H9 (cell line): ENCODE measurements around the gene MARCOL. TPM values are rescaled to one million over a fixed set of nuclear protein-coding genes. Genes with fewer than 3 reads are reported as not detected.

ENCODE experiments used
- DNase-seq: peaks from one replicate; pipeline ENCODE4 v3.0.0-alpha.2; 2017
- H2AFZ ChIP-seq: one replicate; pipeline ENCODE4 v1.6.1; 2013; ENCODE audit warnings: mild to moderate bottlenecking, low read length, control low read depth, moderate library complexity
- H2AK5ac ChIP-seq: 2 replicates; pipeline ENCODE4 v1.6.1; 2013; ENCODE audit warnings: low read length, control low read depth, mixed read lengths; ENCODE audit not compliant: insufficient read length
- H2BK120ac ChIP-seq: one replicate; pipeline ENCODE4 v1.6.1; 2013; ENCODE audit warnings: low read depth, mild to moderate bottlenecking, low read length, control low read depth, inconsistent platforms; ENCODE audit not compliant: poor library complexity, severe bottlenecking
- H2BK12ac ChIP-seq: 2 replicates; pipeline ENCODE4 v1.6.1; 2013; ENCODE audit warnings: low read length, control low read depth, mixed read lengths, low read depth; ENCODE audit not compliant: insufficient read length
- H2BK15ac ChIP-seq: 2 replicates; pipeline ENCODE4 v1.6.1; 2013; ENCODE audit warnings: low read depth, low read length, control low read depth
- H2BK20ac ChIP-seq: one replicate; pipeline ENCODE4 v1.6.1; 2013; ENCODE audit warnings: low read depth, mild to moderate bottlenecking, low read length, control low read depth, inconsistent platforms; ENCODE audit not compliant: poor library complexity, severe bottlenecking
- H2BK5ac ChIP-seq: 2 replicates; pipeline ENCODE4 v1.6.1; 2013; ENCODE audit warnings: low read length, control low read depth, mixed read lengths; ENCODE audit not compliant: insufficient read length
- H3K14ac ChIP-seq: 2 replicates; pipeline ENCODE4 v1.6.1; 2013; ENCODE audit warnings: low read length, control low read depth; ENCODE audit not compliant: insufficient read depth
- H3K18ac ChIP-seq: 2 replicates; pipeline ENCODE4 v1.6.1; 2013; ENCODE audit warnings: low read depth, mild to moderate bottlenecking, mixed read lengths, low read length, control low read depth; ENCODE audit not compliant: insufficient read length
- H3K23ac ChIP-seq: 2 replicates; pipeline ENCODE4 v1.6.1; 2013; ENCODE audit warnings: low read length, control low read depth, mixed read lengths, low read depth; ENCODE audit not compliant: insufficient read length
- H3K23me2 ChIP-seq: 2 replicates; pipeline ENCODE4 v1.6.1; 2013; ENCODE audit warnings: low read depth, mild to moderate bottlenecking, mixed read lengths, low read length, control low read depth; ENCODE audit not compliant: insufficient read length, poor library complexity, severe bottlenecking
- H3K27ac ChIP-seq: 2 replicates; pipeline ENCODE4 v1.5.1; 2013; ENCODE audit warnings: low read length, control low read depth, mixed read lengths, low read depth; ENCODE audit not compliant: insufficient read length
- H3K27me3 ChIP-seq: 2 replicates; pipeline ENCODE4 v1.6.1; 2013; ENCODE audit warnings: low read length, control low read depth, inconsistent platforms; ENCODE audit not compliant: insufficient read depth
- H3K4ac ChIP-seq: 2 replicates; pipeline ENCODE4 v1.6.1; 2013; ENCODE audit warnings: low read depth, mild to moderate bottlenecking, control low read depth, inconsistent platforms, low read length, moderate library complexity
- H3K4me1 ChIP-seq: 2 replicates; pipeline ENCODE4 v1.6.1; 2013; ENCODE audit warnings: low read length, control low read depth, inconsistent platforms; ENCODE audit not compliant: insufficient read depth
- H3K4me2 ChIP-seq: 2 replicates; pipeline ENCODE4 v1.6.1; 2013; ENCODE audit warnings: low read length, control low read depth, mixed read lengths; ENCODE audit not compliant: insufficient read length, insufficient read depth
- H3K56ac ChIP-seq: 2 replicates; pipeline ENCODE4 v1.6.1; 2013; ENCODE audit warnings: low read depth, mild to moderate bottlenecking, mixed read lengths, low read length, control low read depth; ENCODE audit not compliant: insufficient read length
- H3K79me1 ChIP-seq: 2 replicates; pipeline ENCODE4 v1.6.1; 2013; ENCODE audit warnings: low read depth, mild to moderate bottlenecking, moderate library complexity, low read length, control low read depth, inconsistent platforms; ENCODE audit not compliant: insufficient read depth, poor library complexity, severe bottlenecking
- H3K79me2 ChIP-seq: 2 replicates; pipeline ENCODE4 v1.6.1; 2013; ENCODE audit warnings: low read length, control low read depth, inconsistent platforms; ENCODE audit not compliant: insufficient read depth
- H3K9ac ChIP-seq: 2 replicates; pipeline ENCODE4 v1.6.1; 2013; ENCODE audit warnings: low read length, control low read depth, mixed read lengths; ENCODE audit not compliant: insufficient read length; ENCODE audit errors: extremely low read depth
- H3K9me3 ChIP-seq: one replicate; pipeline ENCODE4 v1.6.1; 2013; ENCODE audit warnings: low read depth, low read length, inconsistent platforms; ENCODE audit not compliant: control insufficient read depth
- H3T11ph ChIP-seq: one replicate; pipeline ENCODE4 v1.6.1; 2013; ENCODE audit warnings: mild to moderate bottlenecking, low read length, control low read depth, inconsistent platforms
- H4K20me1 ChIP-seq: one replicate; pipeline ENCODE4 v1.6.1; 2013; ENCODE audit not compliant: control insufficient read depth, insufficient read length, insufficient read depth
- H4K5ac ChIP-seq: 2 replicates; pipeline ENCODE4 v1.6.1; 2013; ENCODE audit warnings: low read depth, mild to moderate bottlenecking, mixed read lengths, low read length, control low read depth; ENCODE audit not compliant: insufficient read length
- H4K8ac ChIP-seq: replicated peaks from 2 replicates; pipeline ENCODE4 v1.6.1; 2013; ENCODE audit warnings: low read length, control low read depth, mixed read lengths, low read depth; ENCODE audit not compliant: insufficient read length
- H4K91ac ChIP-seq: 2 replicates; pipeline ENCODE4 v1.6.1; 2013; ENCODE audit warnings: low read depth, mild to moderate bottlenecking, moderate library complexity, mixed read lengths, low read length, control low read depth; ENCODE audit not compliant: insufficient read length
- H3K27ac Mint-ChIP-seq, 3 experiments: 2 replicates in 2 of 3; 3 replicates in 1 of 3; pipeline ENCODE4 v1.8.0; 2020 to 2021; ENCODE audit warnings: mixed read lengths in 3 of 3, mild to moderate bottlenecking in 1 of 3, moderate library complexity in 1 of 3
- H3K27me3 Mint-ChIP-seq: 2 replicates; pipeline ENCODE4 v1.8.0; 2021; ENCODE audit warnings: low read depth, mild to moderate bottlenecking, moderate library complexity, mixed read lengths
- H3K36me3 Mint-ChIP-seq, 3 experiments: 2 replicates in 2 of 3; 3 replicates in 1 of 3; pipeline ENCODE4 v1.8.0; 2020 to 2021; ENCODE audit warnings: low read depth in 3 of 3, mixed read lengths in 3 of 3; ENCODE audit not compliant: insufficient read depth in 1 of 3
- H3K4me1 Mint-ChIP-seq, 2 experiments: 2 replicates each; pipeline ENCODE4 v1.8.0; 2020; ENCODE audit warnings: mixed read lengths in 2 of 2
- H3K4me3 Mint-ChIP-seq, 2 experiments: 2 replicates in 1 of 2; 3 replicates in 1 of 2; pipeline ENCODE4 v1.8.0; 2020 to 2021; ENCODE audit warnings: mild to moderate bottlenecking in 2 of 2, mixed read lengths in 2 of 2, moderate library complexity in 1 of 2
- H3K9me3 Mint-ChIP-seq, 2 experiments: 2 replicates in 1 of 2; 3 replicates in 1 of 2; pipeline ENCODE4 v1.8.0; 2020; ENCODE audit warnings: mild to moderate bottlenecking in 2 of 2, mixed read lengths in 2 of 2, moderate library complexity in 1 of 2
- WGBS: extraction: QIAGEN DNeasy Blood & Tissue Kit; methylation state at CpG from one replicate; pipeline ENCODE4 v1.1.7; 2013; ENCODE audit warnings: missing lambda C conversion rate, low lambda C conversion rate, mixed read lengths; ENCODE audit not compliant: insufficient read length; ENCODE audit errors: extremely low coverage; 5-methylcytosine and 5-hydroxymethylcytosine counted together
- total RNA-seq: library from RNA; stranded (reverse); gene quantifications from 2 replicates; pipeline ENCODE4 v1.2.1, GENCODE V29; 2021
- TF ChIP-seq, protein P1 (sequence below): fragments of 200-600 bp; sonication (generic); conservative IDR thresholded peaks from 3 replicates; pipeline ENCODE4 v1.8.0; 2021; ENCODE audit warnings: antibody characterized with exemption, mild to moderate bottlenecking

The MARCOL gene
- total RNA-seq, 1 experiment from 2014 or later: not detected

- Histone ChIP-seq H3K9me3 (no peaks in the 10 kb centered on the region), H3K9ac (no peak overlapping the region), H2AFZ (no peak overlapping the region), H2AK5ac (no peak overlapping the region), H3K27ac (no peak overlapping the region), H3K27me3 (no peaks in the 10 kb centered on the region), H3T11ph (no peak overlapping the region), H3K79me2 (no peaks in the 10 kb centered on the region), H3K23me2 (no peaks in the 10 kb centered on the region), H4K91ac (no peak overlapping the region), H2BK120ac (no peak overlapping the region), H2BK15ac (no peak overlapping the region), H4K8ac (no peak overlapping the region), H2BK12ac (no peak overlapping the region), H4K5ac (no peak overlapping the region), H2BK20ac (no peak overlapping the region), H3K14ac (no peak overlapping the region), H3K18ac (no peak overlapping the region), H3K56ac (no peak overlapping the region), H3K4me1 (no peaks in the 10 kb centered on the region), H3K79me1 (no peaks in the 10 kb centered on the region), H3K23ac (no peak overlapping the region), H2BK5ac (no peak overlapping the region), H3K4ac (no peak overlapping the region), H4K20me1 (no peaks in the 10 kb centered on the region), H3K4me2 (no peak overlapping the region)
- H3K4me3 Mint-ChIP-seq: no peak overlapping the region
- no CpG with 5 or more reads among the region's 4 CpGs for WGBS
- TF ChIP-seq, protein P1, sequence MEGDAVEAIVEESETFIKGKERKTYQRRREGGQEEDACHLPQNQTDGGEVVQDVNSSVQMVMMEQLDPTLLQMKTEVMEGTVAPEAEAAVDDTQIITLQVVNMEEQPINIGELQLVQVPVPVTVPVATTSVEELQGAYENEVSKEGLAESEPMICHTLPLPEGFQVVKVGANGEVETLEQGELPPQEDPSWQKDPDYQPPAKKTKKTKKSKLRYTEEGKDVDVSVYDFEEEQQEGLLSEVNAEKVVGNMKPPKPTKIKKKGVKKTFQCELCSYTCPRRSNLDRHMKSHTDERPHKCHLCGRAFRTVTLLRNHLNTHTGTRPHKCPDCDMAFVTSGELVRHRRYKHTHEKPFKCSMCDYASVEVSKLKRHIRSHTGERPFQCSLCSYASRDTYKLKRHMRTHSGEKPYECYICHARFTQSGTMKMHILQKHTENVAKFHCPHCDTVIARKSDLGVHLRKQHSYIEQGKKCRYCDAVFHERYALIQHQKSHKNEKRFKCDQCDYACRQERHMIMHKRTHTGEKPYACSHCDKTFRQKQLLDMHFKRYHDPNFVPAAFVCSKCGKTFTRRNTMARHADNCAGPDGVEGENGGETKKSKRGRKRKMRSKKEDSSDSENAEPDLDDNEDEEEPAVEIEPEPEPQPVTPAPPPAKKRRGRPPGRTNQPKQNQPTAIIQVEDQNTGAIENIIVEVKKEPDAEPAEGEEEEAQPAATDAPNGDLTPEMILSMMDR: no peak
- DNase-seq: no peak
- H3K27me3 Mint-ChIP-seq: no peaks in the 10 kb centered on the region
- H3K4me1 Mint-ChIP-seq: no peaks in the 10 kb centered on the region
- H3K27ac Mint-ChIP-seq: peak overlapping the region in 1 of 3 experiments; percentile 18; a peak in 1 of 7 replicates
- H3K9me3 Mint-ChIP-seq: no peaks in the 10 kb centered on the region
- no peaks in the 10 kb centered on the region for H3K36me3 Mint-ChIP-seq
Measured at GRCh38 chr5:148205044-148205806, 33.1 kb upstream of the MARCOL start.
